ENCODE measurements around the gene CAPN13. TPM values are rescaled to one million over a fixed set of nuclear protein-coding genes. Genes with fewer than 3 reads are reported as not detected.
A peak's percentile ranks its signal among the peaks of the same experiment; 100 is the strongest.

CAPN13 gene
- total RNA-seq, 1 experiment from 2014 or later: 5.7 TPM

DNA sequence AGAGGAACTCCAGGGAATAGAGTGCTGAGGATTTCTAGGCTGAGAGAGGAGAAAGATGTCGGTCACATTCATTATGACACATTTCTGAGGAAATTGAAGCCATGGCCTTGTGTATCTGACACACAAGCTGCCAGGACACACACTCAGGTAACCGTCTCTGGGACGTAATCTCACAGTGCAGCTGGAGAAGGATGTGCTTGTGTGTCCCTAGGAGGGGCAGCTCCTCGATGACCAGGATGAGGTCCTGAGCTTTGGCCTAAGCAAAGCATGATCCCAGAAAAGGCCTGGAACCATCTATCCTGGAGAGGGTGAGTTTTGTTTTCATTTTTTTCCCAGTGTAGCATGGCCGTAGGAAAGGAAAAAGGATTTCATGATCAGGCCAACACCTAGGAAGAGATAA is 102.2 kb downstream of the CAPN13 start:
- H2BK5ac ChIP-seq (ENCODE audit: insufficient read length, low read length): no peak overlapping the region
- DNase-seq: peak; percentile 8

More for the DNA sequence above, 102.2 kb downstream of the CAPN13 start:
- no peak overlapping the region for H3K9ac ChIP-seq (ENCODE audit: extremely low read depth, insufficient read length, low read length)
- no peak overlapping the region for H4K91ac ChIP-seq (ENCODE audit: insufficient read length, low read depth, low read length)
- no peak overlapping the region for H3K27ac Mint-ChIP-seq
- H2BK12ac ChIP-seq (ENCODE audit: insufficient read length, low read depth, low read length): no peak overlapping the region
- H3K4me1 ChIP-seq (ENCODE audit: insufficient read depth, low read length): no peaks in the 10 kb centered on the region
- no peak overlapping the region for H3K23ac ChIP-seq (ENCODE audit: insufficient read length, low read depth, low read length)
- no peak overlapping the region for H2BK20ac ChIP-seq (ENCODE audit: low read depth, low read length, poor library complexity, severe bottlenecking)
- no peak overlapping the region for H3K4me2 ChIP-seq (ENCODE audit: insufficient read depth, insufficient read length, low read length)
- no peaks in the 10 kb centered on the region for H3K27me3 ChIP-seq (ENCODE audit: insufficient read depth, low read length)
- no peak overlapping the region for H3T11ph ChIP-seq (ENCODE audit: low read length)
- H3K79me2 ChIP-seq (ENCODE audit: insufficient read depth, low read length): no peaks in the 10 kb centered on the region
- no peak overlapping the region for H4K8ac ChIP-seq (replicated peaks; ENCODE audit: insufficient read length, low read depth, low read length)
- no peak overlapping the region for H2AFZ ChIP-seq (ENCODE audit: low read length)
- peaks cover 4% of the 10 kb centered on the region for H3K9me3 ChIP-seq (ENCODE audit: control insufficient read depth, low read depth, low read length)
- no peak overlapping the region for H3K27ac ChIP-seq (ENCODE audit: insufficient read length, low read depth, low read length)
- H3K9me3 Mint-ChIP-seq: peaks cover 40 to 43% of the 10 kb centered on the region in 2 experiments
- H3K27me3 Mint-ChIP-seq (ENCODE audit: low read depth): no peaks in the 10 kb centered on the region; the same call in none of the 2 replicates
- no peak overlapping the region for H3K56ac ChIP-seq (ENCODE audit: insufficient read length, low read depth, low read length)
- H3K18ac ChIP-seq (ENCODE audit: insufficient read length, low read depth, low read length): no peak overlapping the region
- H4K5ac ChIP-seq (ENCODE audit: insufficient read length, low read depth, low read length): no peak overlapping the region
- H3K79me1 ChIP-seq (ENCODE audit: insufficient read depth, low read depth, low read length, poor library complexity, severe bottlenecking): no peaks in the 10 kb centered on the region
- H3K36me3 Mint-ChIP-seq (ENCODE audit: insufficient read depth in 1 of 3, low read depth in 3 of 3): peaks cover 2 to 38% (median 24%) of the 10 kb centered on the region in 3 experiments
- H2BK15ac ChIP-seq (ENCODE audit: low read depth, low read length): no peak overlapping the region
- H4K20me1 ChIP-seq (ENCODE audit: control insufficient read depth, insufficient read depth, insufficient read length): no peaks in the 10 kb centered on the region
- H3K23me2 ChIP-seq (ENCODE audit: insufficient read length, low read depth, low read length, poor library complexity, severe bottlenecking): no peaks in the 10 kb centered on the region
- H2AK5ac ChIP-seq (ENCODE audit: insufficient read length, low read length): no peak overlapping the region
- peaks cover 4 to 5% of the 10 kb centered on the region in 2 experiments; a peak in 3 of 4 replicates for H3K4me1 Mint-ChIP-seq
- H3K14ac ChIP-seq (ENCODE audit: insufficient read depth, low read length): no peak overlapping the region
- no peak overlapping the region for H3K4me3 Mint-ChIP-seq
- WGBS (ENCODE audit: extremely low coverage, insufficient read length, low lambda C conversion rate): no CpG with 5 or more reads among the region's 5 CpGs
- H2BK120ac ChIP-seq (ENCODE audit: low read depth, low read length, poor library complexity, severe bottlenecking): no peak overlapping the region
- H3K4ac ChIP-seq (ENCODE audit: low read depth, low read length): no peak overlapping the region
- TF ChIP-seq, protein P1, sequence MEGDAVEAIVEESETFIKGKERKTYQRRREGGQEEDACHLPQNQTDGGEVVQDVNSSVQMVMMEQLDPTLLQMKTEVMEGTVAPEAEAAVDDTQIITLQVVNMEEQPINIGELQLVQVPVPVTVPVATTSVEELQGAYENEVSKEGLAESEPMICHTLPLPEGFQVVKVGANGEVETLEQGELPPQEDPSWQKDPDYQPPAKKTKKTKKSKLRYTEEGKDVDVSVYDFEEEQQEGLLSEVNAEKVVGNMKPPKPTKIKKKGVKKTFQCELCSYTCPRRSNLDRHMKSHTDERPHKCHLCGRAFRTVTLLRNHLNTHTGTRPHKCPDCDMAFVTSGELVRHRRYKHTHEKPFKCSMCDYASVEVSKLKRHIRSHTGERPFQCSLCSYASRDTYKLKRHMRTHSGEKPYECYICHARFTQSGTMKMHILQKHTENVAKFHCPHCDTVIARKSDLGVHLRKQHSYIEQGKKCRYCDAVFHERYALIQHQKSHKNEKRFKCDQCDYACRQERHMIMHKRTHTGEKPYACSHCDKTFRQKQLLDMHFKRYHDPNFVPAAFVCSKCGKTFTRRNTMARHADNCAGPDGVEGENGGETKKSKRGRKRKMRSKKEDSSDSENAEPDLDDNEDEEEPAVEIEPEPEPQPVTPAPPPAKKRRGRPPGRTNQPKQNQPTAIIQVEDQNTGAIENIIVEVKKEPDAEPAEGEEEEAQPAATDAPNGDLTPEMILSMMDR (conservative IDR thresholded peaks at IDR 0.05): no peak
